DND-41 (cell line): ENCODE results near the gene MESP2.

Experiments used
- EZH2 ChIP-seq: IDR thresholded peaks from 3 replicates; pipeline ENCODE4 v1.6.1; 2012; ENCODE audit warnings: borderline replicate concordance, low read depth, mild to moderate bottlenecking, moderate library complexity, low read length, inconsistent platforms; ENCODE audit not compliant: severe bottlenecking
- TF ChIP-seq, protein P1 (sequence below): IDR thresholded peaks from 2 replicates; pipeline ENCODE4 v1.5.1; 2012; ENCODE audit warnings: borderline replicate concordance, low read length, moderate library complexity, mild to moderate bottlenecking; ENCODE audit not compliant: poor library complexity, severe bottlenecking; ENCODE audit errors: extremely low read depth

- TF ChIP-seq, protein P1, sequence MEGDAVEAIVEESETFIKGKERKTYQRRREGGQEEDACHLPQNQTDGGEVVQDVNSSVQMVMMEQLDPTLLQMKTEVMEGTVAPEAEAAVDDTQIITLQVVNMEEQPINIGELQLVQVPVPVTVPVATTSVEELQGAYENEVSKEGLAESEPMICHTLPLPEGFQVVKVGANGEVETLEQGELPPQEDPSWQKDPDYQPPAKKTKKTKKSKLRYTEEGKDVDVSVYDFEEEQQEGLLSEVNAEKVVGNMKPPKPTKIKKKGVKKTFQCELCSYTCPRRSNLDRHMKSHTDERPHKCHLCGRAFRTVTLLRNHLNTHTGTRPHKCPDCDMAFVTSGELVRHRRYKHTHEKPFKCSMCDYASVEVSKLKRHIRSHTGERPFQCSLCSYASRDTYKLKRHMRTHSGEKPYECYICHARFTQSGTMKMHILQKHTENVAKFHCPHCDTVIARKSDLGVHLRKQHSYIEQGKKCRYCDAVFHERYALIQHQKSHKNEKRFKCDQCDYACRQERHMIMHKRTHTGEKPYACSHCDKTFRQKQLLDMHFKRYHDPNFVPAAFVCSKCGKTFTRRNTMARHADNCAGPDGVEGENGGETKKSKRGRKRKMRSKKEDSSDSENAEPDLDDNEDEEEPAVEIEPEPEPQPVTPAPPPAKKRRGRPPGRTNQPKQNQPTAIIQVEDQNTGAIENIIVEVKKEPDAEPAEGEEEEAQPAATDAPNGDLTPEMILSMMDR, result no peak
- no peak for TF ChIP-seq EZH2
Measured at GRCh38 chr15:89783111-89783860, 7.2 kb downstream of the MESP2 start.
